ENCODE results near the gene TMOD1.

- TF ChIP-seq CTCF (conservative IDR thresholded peaks at IDR 0.05 in 1 of 2, IDR thresholded peaks at IDR 0.05 in 1 of 2; ENCODE audit: low read depth in 1 of 2, low read length in 2 of 2) (no peak), EZH2 (IDR thresholded peaks at IDR 0.05; ENCODE audit: low read length, missing control alignments) (no peak)
Measured at GRCh38 chr9:97531888-97532376, 30.5 kb downstream of the TMOD1 start.

All from fibroblast of lung (primary cell).